Fibroblast of skin of right biceps (primary cell): ENCODE data around the gene IL1RAPL2.

Experiments
- DNase-seq: peaks from one replicate; pipeline ENCODE4 v3.0.0-alpha.2; 2013

IL1RAPL2 gene

DNA sequence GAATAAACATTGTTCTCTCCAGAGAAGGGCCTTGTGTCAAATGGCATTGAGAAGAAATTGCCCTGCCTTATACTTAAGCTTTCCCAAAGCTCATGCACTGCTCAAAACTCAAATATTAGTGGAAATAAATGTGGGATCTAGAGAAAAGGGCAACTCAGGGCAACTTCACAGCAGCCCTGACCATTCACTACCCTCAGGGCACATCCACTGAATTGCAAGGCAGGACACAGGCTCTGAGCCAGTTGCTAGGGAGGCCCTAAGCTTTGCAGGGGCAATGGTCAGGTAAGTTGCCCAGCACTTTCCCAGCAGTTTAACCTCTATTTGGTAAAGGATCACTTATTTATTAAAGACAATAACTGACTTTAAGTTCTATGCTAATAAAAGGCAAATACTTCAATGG lies 909.8 kb downstream of the IL1RAPL2 start:
- no peak for DNase-seq

DNA sequence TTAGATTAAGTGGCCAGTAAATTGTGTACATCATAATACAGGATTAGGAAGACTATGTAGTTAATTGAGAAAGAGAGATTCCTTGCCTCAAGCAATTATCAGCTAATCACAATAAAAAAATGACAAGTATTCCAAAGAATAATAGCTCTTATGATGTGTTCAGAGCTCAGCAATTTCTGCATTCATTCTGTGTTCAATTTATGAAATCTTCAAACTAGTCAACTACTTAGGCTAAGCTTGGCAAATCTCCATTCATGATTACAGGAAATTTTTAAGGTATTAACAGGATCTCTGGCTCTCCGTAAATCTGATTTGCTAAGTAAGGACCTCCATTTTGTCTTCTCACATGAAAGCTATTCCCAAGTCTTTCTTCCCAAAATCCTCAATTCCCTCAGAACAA lies 911.4 kb downstream of the IL1RAPL2 start:
- peak; percentile 56 for DNase-seq

DNA sequence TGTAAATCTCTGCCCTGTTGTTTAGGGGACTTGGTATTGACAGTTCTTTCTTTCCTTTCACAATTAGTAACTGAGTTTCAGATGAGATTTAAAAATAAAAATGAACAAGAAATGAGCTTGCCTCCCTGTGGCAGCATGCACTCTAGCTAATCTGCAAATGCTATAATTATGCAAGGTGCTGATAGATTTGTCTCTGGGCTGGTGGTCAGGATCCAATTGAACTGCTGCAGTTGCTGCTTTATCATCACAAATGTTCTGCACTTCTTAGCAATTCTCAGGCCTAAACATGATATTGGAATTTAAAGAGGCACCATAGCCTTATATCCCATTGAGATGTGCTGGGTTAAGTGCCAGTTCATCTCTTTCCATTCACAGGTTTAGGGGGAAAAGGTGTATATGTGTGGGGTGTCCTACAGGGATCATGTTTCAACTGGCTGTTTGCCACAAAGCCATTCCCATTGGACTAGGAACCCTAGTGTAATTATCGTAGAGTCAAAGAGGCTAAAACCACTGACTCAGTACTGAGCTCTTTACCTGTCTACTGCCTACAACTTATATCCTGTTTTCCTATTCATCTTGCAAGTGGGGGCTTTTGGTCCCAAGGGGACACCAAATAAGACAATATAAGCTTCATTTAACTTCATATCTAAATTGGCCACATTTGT lies 914.8 kb downstream of the IL1RAPL2 start:
- DNase-seq: no peak

DNA sequence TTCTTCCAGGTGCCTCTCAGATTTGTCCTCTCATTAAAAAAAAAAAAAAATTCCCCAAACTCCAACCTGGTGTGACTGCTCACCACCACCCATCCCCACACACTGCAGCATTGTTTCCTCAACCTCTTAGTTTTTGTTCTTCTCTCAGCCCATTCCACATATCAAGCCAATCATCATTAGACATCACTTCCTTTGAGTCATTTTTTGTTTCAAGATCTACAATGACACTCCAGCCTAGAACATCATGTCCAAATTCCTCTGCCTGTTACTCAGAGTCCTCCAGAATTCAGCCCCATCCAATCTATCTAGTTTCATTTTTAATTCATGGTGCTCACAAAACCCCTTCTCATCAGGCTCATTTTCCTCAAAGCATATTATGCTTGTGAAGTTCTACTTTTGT lies 917.0 kb downstream of the IL1RAPL2 start:
- peak; percentile 68 for DNase-seq

DNA sequence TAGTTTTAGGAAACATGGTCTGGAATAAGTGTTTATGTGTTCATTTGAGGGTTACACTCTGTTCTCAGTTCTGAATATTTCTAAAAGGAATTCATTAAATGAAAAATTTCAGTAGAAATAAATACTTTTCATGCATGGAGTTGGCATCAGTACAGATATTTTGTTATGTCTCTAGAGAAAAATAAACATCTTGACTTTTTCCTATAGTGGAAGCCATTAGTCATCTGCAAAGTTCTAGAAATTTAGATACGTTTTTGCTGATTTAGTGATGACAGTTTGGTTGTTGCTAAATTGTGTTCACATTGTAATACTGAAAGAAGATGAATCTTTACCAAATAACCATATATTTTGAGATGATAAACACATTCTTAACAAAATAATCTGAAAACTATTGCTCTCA lies 922.7 kb downstream of the IL1RAPL2 start:
- no peak for DNase-seq

DNA sequence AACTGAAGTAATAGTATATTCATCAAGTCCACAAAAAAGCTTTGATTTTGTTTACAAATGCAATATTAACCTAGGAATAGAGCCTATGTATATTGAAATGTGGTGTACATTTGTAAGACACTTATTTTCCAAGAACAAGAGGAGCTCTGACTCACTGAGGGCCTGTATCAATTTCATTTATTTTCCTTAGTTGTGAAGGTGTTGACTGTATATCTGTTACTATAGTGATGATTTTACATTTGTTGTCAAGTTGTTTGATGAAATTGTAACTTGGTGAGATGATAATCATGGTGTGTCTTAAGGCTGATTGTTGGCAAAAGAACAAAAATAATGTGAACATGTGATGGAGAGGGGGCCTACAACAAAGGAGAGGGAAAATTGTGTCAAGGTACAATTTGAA lies 929.4 kb downstream of the IL1RAPL2 start:
- no peak for DNase-seq

DNA sequence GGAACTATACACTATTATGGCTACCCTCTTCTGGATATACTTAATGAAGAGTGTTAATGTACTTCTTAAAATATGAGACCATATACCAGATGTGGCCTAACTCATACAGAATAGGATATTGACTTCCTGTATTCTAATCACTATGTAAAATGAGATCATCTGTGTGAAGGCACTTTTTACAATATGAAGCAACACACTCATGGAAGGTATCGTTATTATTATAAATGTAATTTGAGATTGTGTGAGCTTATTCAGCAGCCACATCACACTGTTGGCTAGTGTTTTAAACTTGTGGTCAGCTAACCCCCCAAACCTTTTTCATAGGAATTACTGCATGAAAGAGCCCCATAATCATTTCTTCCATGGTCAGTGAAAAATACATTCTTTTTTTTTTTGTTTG lies 936.3 kb downstream of the IL1RAPL2 start:
- peak; percentile 32 for DNase-seq

DNA sequence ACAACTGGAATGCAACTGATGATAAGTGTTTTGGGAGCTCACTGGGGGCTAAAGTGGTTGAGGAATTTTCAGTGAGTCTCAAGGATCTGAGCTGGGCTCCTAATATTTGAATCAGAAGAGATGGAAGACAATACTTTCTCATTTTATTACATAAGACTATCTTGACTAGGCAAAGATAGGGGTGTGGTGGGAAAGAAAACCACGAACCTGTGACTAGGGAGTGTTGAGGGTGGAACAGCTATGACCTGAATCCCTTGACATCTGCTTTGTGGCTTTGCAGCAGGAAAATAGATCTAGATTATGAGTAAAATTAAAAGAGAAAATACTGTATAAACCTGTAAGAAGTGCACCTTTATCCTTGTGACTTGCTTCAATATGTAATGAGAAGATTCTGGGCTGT lies 949.6 kb downstream of the IL1RAPL2 start:
- no peak for DNase-seq

DNA sequence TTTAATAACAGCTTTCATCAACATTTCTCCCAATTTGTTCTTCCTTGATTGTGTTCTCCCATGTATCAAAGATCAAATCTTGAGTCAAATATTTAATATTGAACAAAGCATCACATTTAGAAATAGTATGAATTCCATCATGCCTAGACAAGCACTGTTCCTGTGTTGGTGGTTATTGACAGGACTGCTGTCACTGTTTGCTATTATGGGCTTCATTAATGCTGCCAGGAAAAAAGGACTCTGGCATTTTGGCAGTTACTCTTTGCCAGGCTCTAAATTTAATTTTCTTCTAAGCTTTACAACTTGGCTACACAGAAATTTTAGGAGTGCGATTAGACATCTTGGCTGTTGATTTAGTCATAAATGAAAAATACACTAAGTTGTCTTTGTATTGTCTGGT lies 960.4 kb downstream of the IL1RAPL2 start:
- DNase-seq: no peak

DNA sequence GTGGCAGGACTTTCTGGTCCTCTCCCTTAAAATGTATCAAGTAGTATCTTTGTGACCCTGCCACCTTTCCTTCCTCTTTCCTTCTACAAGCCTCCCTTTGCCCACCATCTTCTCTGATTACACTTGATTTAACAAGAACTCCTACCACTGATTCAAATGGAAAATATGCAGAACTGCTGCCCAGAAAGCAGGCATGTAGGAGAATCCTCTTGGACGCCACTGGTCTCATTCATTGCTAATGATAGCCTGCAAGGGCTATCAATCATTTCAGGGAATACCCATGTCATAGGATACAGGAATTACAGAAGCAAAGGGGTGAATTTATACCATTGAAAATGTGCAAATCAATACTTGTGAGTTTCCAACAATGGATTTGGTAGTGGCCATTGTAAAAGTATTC lies 961.8 kb downstream of the IL1RAPL2 start:
- peak; percentile 18 for DNase-seq

DNA sequence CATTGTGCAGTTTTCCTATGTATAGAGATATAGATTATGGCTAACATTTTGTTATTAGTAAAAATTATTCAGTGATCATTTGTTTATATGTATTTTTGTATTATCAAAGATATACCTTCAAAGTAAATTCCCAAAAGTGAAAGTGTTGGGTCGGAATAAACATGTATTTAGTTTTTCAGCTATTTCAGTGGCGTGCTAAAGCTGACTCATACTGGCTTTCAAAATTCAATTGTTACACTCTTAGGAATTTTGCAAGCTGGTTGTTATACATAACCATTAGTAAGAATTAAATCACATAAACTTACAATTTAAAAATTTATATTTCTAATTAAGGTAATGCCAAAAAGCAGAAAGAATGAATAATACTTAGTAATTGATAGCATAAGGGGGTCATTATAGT lies 968.0 kb downstream of the IL1RAPL2 start:
- DNase-seq: no peak

DNA sequence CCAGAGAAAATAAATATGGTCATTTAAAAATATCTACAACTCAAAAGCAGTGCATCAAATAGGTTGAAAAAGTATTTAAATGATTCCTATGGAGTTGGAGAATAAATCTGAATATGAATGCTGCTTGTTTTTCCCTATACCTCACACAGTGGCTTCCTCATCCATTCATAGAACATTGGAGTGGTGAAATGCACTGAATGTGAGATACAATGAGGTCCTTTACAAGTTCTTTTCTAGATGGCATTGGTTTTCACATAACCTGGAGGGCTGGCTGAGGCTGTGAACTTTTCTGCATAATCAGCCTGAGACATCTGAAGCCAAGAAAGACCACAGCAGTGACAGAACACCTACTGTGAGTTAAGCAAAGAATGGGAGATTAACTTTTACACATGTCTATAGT lies 977.3 kb downstream of the IL1RAPL2 start:
- DNase-seq: no peak

DNA sequence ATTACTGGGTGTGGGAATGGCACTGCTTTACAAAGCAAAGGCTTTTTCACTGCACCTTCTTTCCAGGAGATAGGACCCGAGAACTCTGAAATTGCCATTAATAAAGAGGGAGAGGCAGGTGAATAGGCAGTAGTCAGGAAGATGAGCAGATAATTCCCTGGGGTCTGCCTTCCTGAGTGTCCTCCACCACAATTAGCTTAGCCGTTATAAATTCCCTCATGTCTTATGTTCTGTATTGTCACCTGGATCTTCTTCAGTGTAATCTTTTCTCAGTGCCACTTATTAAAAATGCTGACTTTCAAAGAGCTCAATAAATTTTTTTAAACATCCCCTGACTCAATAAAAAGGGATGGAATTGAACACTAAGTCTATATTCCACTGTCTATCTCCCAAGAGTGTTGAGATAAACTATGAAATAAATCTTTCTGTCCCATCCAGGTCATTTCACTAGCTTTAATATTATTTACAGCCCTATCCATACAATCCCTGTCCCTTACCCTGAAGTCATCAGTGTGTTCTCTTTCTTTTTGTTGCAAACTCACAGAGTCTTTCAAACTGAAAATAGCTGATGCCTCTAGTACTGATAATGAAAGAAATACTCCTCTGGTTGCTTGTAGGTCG lies 984.2 kb downstream of the IL1RAPL2 start:
- DNase-seq: no peak

DNA sequence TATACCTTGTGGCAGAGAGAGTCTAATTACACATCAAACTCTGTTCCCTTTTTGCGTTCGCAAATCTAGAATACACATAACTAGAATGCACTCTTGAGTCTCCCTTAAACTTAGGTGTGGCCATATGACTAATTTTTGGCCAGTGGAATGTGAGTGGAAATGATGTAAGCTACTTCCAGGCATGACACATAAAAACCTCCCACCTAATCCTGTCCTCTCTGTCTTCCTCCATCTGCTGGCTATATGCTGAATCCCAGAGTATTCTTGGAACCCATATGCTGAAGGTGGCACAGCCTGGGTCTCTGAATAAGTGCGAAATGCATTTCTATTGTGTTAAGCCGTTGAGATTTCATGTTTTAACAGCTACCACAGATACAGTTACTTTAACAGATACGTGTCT lies 986.4 kb downstream of the IL1RAPL2 start:
- DNase-seq: peak; percentile 53

DNA sequence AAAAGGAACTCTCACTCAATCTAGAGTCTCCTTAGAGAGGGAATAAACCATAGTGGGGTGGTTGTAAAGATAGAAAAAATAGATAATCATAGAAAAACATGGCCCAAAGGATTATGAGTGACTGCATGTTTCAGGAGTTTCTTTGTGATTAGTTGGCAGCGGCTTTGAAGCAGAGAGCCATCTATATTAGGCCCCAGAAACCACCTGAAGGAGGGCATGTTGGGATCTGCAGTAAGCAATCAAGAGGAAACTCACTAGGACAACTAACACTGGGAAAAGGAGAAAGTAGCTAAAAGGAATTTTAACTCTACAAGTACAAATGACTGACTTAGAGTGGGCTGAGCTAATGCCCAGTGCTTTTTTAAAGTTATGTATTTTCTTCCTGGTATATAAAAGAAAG lies 987.1 kb downstream of the IL1RAPL2 start:
- DNase-seq: no peak

DNA sequence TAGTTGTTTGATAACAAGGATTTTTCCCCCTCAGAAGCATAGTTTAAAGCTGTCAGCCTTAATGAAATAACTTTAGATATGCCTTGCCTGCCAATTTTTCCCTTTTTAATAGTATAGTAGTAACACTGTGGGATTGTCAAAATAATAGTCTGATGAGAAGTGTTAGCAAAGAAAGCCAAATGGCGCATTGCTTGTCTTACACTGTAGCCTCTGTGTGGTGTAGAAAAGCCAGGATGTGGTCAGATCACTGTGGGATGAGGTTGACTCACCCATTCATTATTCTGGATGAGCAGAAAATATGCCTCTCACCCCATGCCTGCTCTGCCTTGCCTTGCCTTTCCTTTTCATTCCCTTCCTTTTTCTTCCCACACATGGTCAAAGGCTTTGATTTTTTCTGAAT lies 998.5 kb downstream of the IL1RAPL2 start:
- DNase-seq: peak; percentile 88

DNA sequence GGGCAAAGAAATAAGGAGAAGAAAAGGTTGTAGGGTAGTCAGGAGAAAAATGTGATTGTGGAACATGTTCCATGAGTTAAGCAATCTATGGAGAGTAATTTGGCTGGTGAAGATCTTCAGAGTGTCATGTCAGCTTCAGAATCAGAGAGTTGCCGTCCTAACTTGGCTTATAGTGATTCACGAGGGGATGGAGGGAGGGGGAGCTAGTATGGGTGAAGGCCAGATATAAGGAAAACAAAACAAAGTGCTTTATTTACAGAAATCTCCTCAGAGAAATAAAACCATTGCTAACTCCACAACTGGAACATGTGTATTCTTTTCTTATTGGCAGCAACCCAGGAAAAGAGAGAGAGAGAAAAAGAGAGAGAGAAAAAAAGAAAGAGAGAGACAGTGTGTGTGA lies 999.9 kb downstream of the IL1RAPL2 start:
- DNase-seq: no peak

DNA sequence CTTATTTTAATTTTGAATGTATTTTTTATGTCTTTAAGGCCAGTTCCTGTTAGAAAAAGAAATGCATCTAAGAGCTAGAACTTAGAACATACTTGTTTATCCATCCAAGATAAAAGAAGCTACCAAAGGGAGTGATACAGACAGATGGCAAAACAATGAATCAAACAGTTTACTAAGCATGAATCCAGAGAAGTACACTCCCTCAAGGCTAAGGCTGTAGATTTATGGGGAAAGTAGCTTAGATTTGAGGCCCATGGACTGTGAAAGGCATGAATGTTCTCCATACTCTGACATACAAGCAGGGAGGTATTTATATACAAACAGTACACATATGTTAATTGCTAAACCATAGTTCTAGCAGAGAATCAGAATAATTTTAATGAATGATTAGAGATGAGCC lies 1001.1 kb downstream of the IL1RAPL2 start:
- no peak for DNase-seq

DNA sequence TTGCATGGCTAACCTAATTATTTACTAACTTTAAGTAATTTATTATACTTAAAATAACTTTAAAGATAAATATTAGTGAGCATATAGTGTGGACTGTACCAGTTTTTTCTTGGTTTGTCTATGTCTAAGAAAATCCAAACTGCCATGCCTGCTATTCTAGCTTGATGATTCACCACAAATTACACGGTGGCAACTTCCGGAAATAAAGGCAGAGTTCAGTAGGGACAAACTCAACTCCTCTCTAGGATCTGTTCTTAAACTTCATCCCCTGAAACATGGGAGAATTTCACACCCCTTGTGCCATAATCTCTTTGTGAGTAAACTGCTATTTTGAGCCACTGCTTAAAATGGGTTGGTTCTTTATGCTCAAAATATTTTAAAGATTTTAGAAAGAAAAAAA lies 1042.7 kb downstream of the IL1RAPL2 start:
- DNase-seq: no peak

DNA sequence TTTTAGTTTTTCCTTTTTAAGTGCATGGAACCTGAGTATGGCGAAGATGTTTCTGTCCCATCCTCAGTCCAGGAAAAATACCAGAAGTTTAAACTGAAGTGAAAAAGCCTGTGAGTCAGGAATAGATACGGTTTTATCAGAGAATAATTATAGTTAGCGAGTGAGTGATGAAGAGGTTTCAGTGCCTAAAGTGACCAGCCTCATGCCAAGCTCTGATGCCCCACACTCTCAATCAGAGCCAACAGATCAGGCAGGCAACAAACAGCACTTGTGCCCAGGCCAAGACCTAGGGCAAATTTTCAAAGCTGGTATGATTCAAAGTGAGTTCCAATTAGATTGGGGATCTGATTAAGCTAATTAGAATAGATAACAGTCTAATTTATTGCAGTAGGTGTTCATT lies 1043.5 kb downstream of the IL1RAPL2 start:
- DNase-seq: no peak

DNA sequence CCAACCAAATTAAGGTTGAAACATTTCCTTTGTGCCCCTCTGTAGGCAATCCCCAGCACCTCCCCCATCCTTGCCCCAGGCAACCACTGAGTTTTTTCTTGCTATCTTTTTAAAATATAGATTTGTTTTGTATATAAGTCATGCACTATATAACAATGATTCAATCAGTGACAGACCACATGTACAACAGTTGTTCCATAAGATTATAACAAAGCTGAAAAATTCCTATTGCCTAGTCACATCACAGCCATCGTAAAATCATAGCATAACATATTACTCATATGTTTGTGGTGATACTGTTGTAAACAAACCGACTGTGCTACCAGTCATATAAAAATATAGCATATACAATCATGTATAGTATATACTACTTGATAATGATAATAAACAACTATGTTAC lies 1044.4 kb downstream of the IL1RAPL2 start:
- no peak for DNase-seq

DNA sequence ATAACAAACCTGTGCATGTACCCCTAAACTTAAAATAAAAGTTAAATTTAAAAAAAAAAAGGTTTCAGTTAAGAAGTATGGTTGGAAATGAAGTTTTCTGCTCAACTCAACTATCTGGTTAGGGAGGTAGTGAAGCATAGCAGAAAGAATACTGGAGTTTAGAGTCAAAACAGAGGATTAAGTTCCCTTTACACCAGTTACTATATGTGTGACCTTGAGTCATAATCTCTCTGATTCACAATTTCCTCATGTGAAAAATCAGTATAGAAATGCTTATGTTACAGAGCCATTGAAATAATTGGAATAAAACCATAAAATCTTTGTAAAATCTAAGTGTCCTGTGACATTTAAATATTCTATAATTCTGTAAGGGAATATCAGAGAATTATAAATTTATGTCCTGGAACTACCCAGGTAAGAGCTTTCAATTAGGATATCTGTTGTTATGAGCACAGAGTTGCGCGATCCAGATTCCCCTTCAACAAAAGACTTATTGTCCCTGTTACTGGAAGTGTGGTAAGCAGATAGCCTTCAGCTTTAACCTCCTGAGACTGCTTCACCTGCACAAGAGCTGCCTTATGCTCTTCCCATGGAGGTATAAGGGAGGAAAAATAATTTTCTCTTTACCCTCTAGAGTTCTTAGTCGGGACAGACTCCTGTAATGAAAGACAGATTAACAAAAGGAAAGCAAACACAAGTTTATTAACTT lies 1052.5 kb downstream of the IL1RAPL2 start:
- no peak for DNase-seq

DNA sequence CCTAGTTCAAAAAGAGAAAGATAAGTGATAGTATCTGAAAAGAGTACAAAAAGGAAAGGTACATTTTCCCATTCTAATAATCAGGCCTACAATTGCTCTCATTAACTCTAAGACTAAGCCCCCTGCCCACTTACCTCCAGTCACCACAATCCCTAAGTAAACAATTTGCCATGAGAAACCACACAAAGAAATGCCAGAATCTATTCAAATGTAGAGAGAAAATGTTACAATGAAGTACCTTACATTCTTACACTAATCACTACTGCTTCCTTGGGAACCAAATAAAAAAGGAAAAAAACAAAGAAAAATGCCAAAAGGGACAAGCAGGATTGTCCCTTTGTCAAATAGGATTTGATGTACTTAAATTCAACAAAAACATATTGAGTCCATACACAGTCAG lies 1068.2 kb downstream of the IL1RAPL2 start:
- DNase-seq: no peak

DNA sequence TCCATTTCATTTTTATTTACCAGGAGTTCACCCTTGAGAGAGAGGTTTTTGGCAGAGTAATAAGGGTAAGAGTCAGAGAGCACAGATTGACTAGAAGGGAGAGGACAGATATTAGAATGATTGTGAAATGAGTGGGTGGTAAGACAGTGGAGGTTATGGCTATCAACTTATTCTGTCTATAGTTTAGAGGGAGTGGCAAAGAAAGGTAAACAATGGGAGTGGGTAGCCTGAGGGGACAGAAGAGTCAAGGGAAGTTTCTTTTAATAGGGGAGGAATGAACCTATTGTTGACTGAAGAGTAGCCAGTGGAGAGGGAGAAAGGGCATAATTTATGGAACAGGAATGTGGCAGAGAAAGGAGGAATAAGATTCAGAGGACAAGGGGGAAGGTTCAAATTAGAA lies 1069.8 kb downstream of the IL1RAPL2 start:
- DNase-seq: no peak

DNA sequence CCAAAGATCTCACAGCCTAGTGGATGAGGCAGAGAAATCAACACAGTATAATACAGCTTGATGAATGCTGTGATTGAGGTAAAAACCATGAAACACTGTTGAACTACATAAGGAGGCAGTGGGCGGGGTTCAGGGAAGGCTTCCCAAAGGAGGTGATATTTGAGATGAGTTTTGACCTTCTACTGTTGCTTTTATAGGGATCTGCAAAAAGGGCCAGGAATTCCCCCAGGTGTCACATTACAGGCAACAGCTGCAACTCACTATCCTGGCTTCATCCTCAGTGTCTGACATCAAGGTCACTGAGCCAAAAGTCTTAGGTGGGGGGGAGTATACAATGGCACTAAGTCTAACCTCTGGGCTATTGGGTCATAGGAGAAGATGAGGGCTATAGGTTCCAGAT lies 1070.7 kb downstream of the IL1RAPL2 start:
- no peak for DNase-seq
